ENCODE data around the gene PIK3CB.

GRCh38 chr3:138877226-138877625 lies 42.5 kb upstream of the PIK3CB start:
- TF ChIP-seq CTCF (IDR thresholded peaks at IDR 0.05) (no peak), POLR2A (IDR thresholded peaks at IDR 0.05) (no peak)

All from heart left ventricle (tissue), 13 donors.